ENCODE data around the gene APOA5.

The APOA5 gene

GRCh38 chr11:116822575-116822974 is 30.9 kb upstream of the APOA5 start:
- no peak for TF ChIP-seq MAX (IDR thresholded peaks at IDR 0.05; ENCODE audit: low read depth, low read length)
- TF ChIP-seq MYC (IDR thresholded peaks at IDR 0.05; ENCODE audit: low read depth, low read length) = no peak
- TF ChIP-seq CTCF (IDR thresholded peaks at IDR 0.05; ENCODE audit: low read depth, low read length) = no peak
- TF ChIP-seq POLR2A (IDR thresholded peaks at IDR 0.05; ENCODE audit: extremely low read depth, insufficient read length) = no peak
- DNase-seq (ENCODE audit: low read depth) = no peak
- H3K4me3 ChIP-seq (ENCODE audit: low read depth, low read length) = no peak overlapping the region

GRCh38 chr11:116821050-116821918 is 29.6 kb upstream of the APOA5 start:
- DNase-seq (ENCODE audit: low read depth) = no peak
- H3K4me3 ChIP-seq (ENCODE audit: low read depth, low read length) = no peak overlapping the region
- TF ChIP-seq POLR2A (IDR thresholded peaks at IDR 0.05; ENCODE audit: extremely low read depth, insufficient read length) (no peak), MYC (IDR thresholded peaks at IDR 0.05; ENCODE audit: low read depth, low read length) (no peak), CTCF (IDR thresholded peaks at IDR 0.05; ENCODE audit: low read depth, low read length) (no peak), MAX (IDR thresholded peaks at IDR 0.05; ENCODE audit: low read depth, low read length) (no peak)

GRCh38 chr11:116819049-116819448 is 27.4 kb upstream of the APOA5 start:
- TF ChIP-seq MAX (IDR thresholded peaks at IDR 0.05; ENCODE audit: low read depth, low read length) (no peak), MYC (IDR thresholded peaks at IDR 0.05; ENCODE audit: low read depth, low read length) (no peak), POLR2A (IDR thresholded peaks at IDR 0.05; ENCODE audit: extremely low read depth, insufficient read length) (no peak), CTCF (IDR thresholded peaks at IDR 0.05; ENCODE audit: low read depth, low read length) (no peak)
- no peak overlapping the region for H3K4me3 ChIP-seq (ENCODE audit: low read depth, low read length)
- DNase-seq (ENCODE audit: low read depth) = no peak

- TF ChIP-seq CTCF (IDR thresholded peaks at IDR 0.05; ENCODE audit: low read depth, low read length) (no peak), MYC (IDR thresholded peaks at IDR 0.05; ENCODE audit: low read depth, low read length) (no peak), POLR2A (IDR thresholded peaks at IDR 0.05; ENCODE audit: extremely low read depth, insufficient read length) (no peak), MAX (IDR thresholded peaks at IDR 0.05; ENCODE audit: low read depth, low read length) (no peak)
- DNase-seq (ENCODE audit: low read depth) = no peak
- no peak overlapping the region for H3K4me3 ChIP-seq (ENCODE audit: low read depth, low read length)
Measured at GRCh38 chr11:116814502-116814901, 22.8 kb upstream of the APOA5 start.

GRCh38 chr11:116813781-116814471 is 22.2 kb upstream of the APOA5 start:
- no peak for TF ChIP-seq MYC (IDR thresholded peaks at IDR 0.05; ENCODE audit: low read depth, low read length)
- TF ChIP-seq MAX (IDR thresholded peaks at IDR 0.05; ENCODE audit: low read depth, low read length) = no peak
- TF ChIP-seq POLR2A (IDR thresholded peaks at IDR 0.05; ENCODE audit: extremely low read depth, insufficient read length) = no peak
- no peak for TF ChIP-seq CTCF (IDR thresholded peaks at IDR 0.05; ENCODE audit: low read depth, low read length)

More at GRCh38 chr11:116813781-116814471, 22.2 kb upstream of the APOA5 start:
- DNase-seq (ENCODE audit: low read depth) = peak; percentile 1
- no peak overlapping the region for H3K4me3 ChIP-seq (ENCODE audit: low read depth, low read length)

Data from NB4 (cell line).